H1 (cell line): ENCODE measurements around the gene CFAP53. TPM values are rescaled to one million over a fixed set of nuclear protein-coding genes. Genes with fewer than 3 reads are reported as not detected.

ENCODE experiments used
- ATF2 ChIP-seq: IDR thresholded peaks from 2 replicates; pipeline ENCODE4 v1.6.1; 2012; ENCODE audit warnings: low read length, inconsistent platforms
- CHD1 ChIP-seq: IDR thresholded peaks from 2 replicates; pipeline ENCODE4 v1.6.1; 2012; ENCODE audit warnings: low read depth, low read length, improper control_type of control experiment
- MAFK ChIP-seq: IDR thresholded peaks from 2 replicates; pipeline ENCODE4 v1.6.1; 2012; ENCODE audit warnings: low read depth, mild to moderate bottlenecking, improper control_type of control experiment, low read length
- RAD21 ChIP-seq, 2 experiments: IDR thresholded peaks in 1 of 2; conservative IDR thresholded peaks in 1 of 2; 2 replicates each; pipeline ENCODE4 v1.6.1; 2011; ENCODE audit warnings: low read depth in 2 of 2, low read length in 2 of 2, improper control_type of control experiment in 1 of 2, inconsistent platforms in 1 of 2, mild to moderate bottlenecking in 1 of 2, moderate library complexity in 1 of 2
- polyA plus RNA-seq, 7 experiments: library from polyadenylated mRNA; depleted of rRNA in 3 of 7; stranded (reverse) in 5 of 7; unstranded in 2 of 7; fragments of >200 nt in 5 of 7; fragments of 200-250 nt in 2 of 7; gene quantifications; 1 replicate in 5 of 7; 2 replicates in 1 of 7; 4 replicates in 1 of 7; pipeline versions ENCODE4 v1.2.1 to v1.2.3, GENCODE V29; 2011 to 2013; ENCODE audit warnings: missing spikeins in 2 of 7, mixed read lengths in 2 of 7
- total RNA-seq: library from RNA; stranded (reverse); fragmentation: NEBNext Ultra II Directional; extraction: Animal tissue kit (Norgen Biotek cat#: 25700); gene quantifications from 2 replicates; pipeline ENCODE4 v1.2.1, GENCODE V29; 2021

The CFAP53 gene
- total and polyA plus RNA-seq, 2 of the 8 experiments (the other 6 are each of a cell fraction or from before 2014, with no cell fraction given), result 0.08 to 0.30 TPM

GRCh38 chr18:50307400-50307737, 41.1 kb upstream of the CFAP53 start (continued):
- no peak for TF ChIP-seq RAD21 (IDR thresholded peaks at IDR 0.05 in 1 of 2, conservative IDR thresholded peaks at IDR 0.05 in 1 of 2; ENCODE audit: low read depth in 2 of 2, low read length in 2 of 2)
- no peak for TF ChIP-seq CHD1
- TF ChIP-seq MAFK, result no peak
- TF ChIP-seq ATF2, result no peak
- TF ChIP-seq, all 59 proteins: peak for 2
